H1 (cell line): ENCODE data around the gene RARRES2. TPM values are rescaled to one million over a fixed set of nuclear protein-coding genes. Genes with fewer than 3 reads are reported as not detected.

ENCODE experiments used
- CTCF ChIA-PET: fragments of 300-600 bp; sonication (Branson Sonifier 250); formaldehyde crosslinking; loops from one replicate; lab custom pipeline; 2021; ENCODE audit not compliant: partially characterized antibody; lab: Charles Lee
- POLR2A ChIA-PET: fragments of 300-600 bp; sonication (Branson Sonifier 250); formaldehyde crosslinking; loops from one replicate; lab custom pipeline; 2021; ENCODE audit warnings: inconsistent platforms; ENCODE audit not compliant: partially characterized antibody; lab: Charles Lee
- DNase-seq, 2 experiments: peaks; one replicate each; pipeline versions ENCODE4 v3.0.0 to v3.0.0-alpha.2; 2010 to 2022; ENCODE audit warnings: low spot score in 2 of 2, low read depth in 1 of 2, mixed read lengths in 1 of 2
- FAIRE-seq: peaks from 2 replicates; lab custom pipeline; 2011; peaks lifted over from hg19 to GRCh38; lab: Jason Lieb, UNC
- H2AFZ ChIP-seq: 2 replicates; pipeline ENCODE4 v1.8.1; 2012; ENCODE audit warnings: low read length, inconsistent platforms
- H2AK5ac ChIP-seq: 2 replicates; pipeline ENCODE4 v1.6.1; 2013; ENCODE audit warnings: low read depth, low read length
- H2BK120ac ChIP-seq: replicated peaks from 2 replicates; pipeline ENCODE3; 2013; ENCODE audit warnings: low read depth, low read length, inconsistent platforms
- H2BK12ac ChIP-seq: 2 replicates; pipeline ENCODE4 v1.6.1; 2013; ENCODE audit warnings: low read depth, low read length
- H2BK15ac ChIP-seq: 2 replicates; pipeline ENCODE4 v1.6.1; 2013; ENCODE audit warnings: low read length
- H2BK20ac ChIP-seq: 2 replicates; pipeline ENCODE4 v1.6.1; 2013; ENCODE audit warnings: low read length
- H2BK5ac ChIP-seq: 2 replicates; pipeline ENCODE4 v1.6.1; 2013; ENCODE audit warnings: low read depth, low read length
- H3K14ac ChIP-seq: 2 replicates; pipeline ENCODE4 v1.6.1; 2013; ENCODE audit warnings: inconsistent platforms; ENCODE audit not compliant: insufficient read length
- H3K18ac ChIP-seq: 2 replicates; pipeline ENCODE4 v1.6.1; 2013; ENCODE audit warnings: low read length; ENCODE audit errors: extremely low read depth
- H3K23ac ChIP-seq: 2 replicates; pipeline ENCODE4 v1.6.1; 2013; ENCODE audit warnings: inconsistent platforms; ENCODE audit not compliant: insufficient read length
- H3K23me2 ChIP-seq: 2 replicates; pipeline ENCODE4 v1.6.1; 2013; ENCODE audit warnings: low read depth, low read length
- H3K27ac ChIP-seq: 2 replicates; pipeline ENCODE4 v1.6.1; 2011; ENCODE audit warnings: low read depth, low read length, inconsistent platforms
- H3K27me3 ChIP-seq, 4 experiments: replicated peaks in 1 of 4; 1 replicate in 1 of 4; 2 replicates in 3 of 4; pipeline versions ENCODE4 v1.6.1 to v1.8.1; 2011 to 2013; ENCODE audit warnings: low read length in 3 of 4, mild to moderate bottlenecking in 3 of 4, inconsistent platforms in 2 of 4, mixed read lengths in 2 of 4, moderate library complexity in 1 of 4; ENCODE audit not compliant: control insufficient read depth in 3 of 4, insufficient read depth in 3 of 4; ENCODE audit errors: extremely low read depth in 1 of 4
- H3K36me3 ChIP-seq, 4 experiments: 2 replicates each; pipeline versions ENCODE4 v1.6.1 to v1.8.1; 2011 to 2013; ENCODE audit warnings: mild to moderate bottlenecking in 4 of 4, low read length in 3 of 4, moderate library complexity in 2 of 4, control low read depth in 1 of 4, inconsistent platforms in 1 of 4; ENCODE audit not compliant: insufficient read depth in 4 of 4, control insufficient read depth in 2 of 4
- H3K4ac ChIP-seq: replicated peaks from 2 replicates; pipeline ENCODE3; 2013; ENCODE audit warnings: low read length, low read depth, mixed read lengths, inconsistent platforms; ENCODE audit not compliant: insufficient read length
- H3K4me1 ChIP-seq, 4 experiments: replicated peaks in 1 of 4; 1 replicate in 1 of 4; 2 replicates in 3 of 4; pipeline versions ENCODE4 v1.6.1 to v1.8.1; 2011 to 2013; ENCODE audit warnings: low read length in 3 of 4, inconsistent platforms in 2 of 4, mixed read lengths in 1 of 4; ENCODE audit not compliant: insufficient read depth in 4 of 4, control insufficient read depth in 3 of 4
- H3K4me2 ChIP-seq, 2 experiments: 2 replicates each; pipeline versions ENCODE4 v1.6.1 to v1.8.1; 2011 to 2013; ENCODE audit warnings: low read depth in 2 of 2, low read length in 2 of 2, control low read depth in 1 of 2, inconsistent platforms in 1 of 2, mild to moderate bottlenecking in 1 of 2; ENCODE audit not compliant: insufficient read depth in 1 of 2
- H3K4me3 ChIP-seq, 4 experiments: fragments of 200-600, 300-600 bp in 1 of 4; sonication (generic), shearing (Covaris generic), sonication (Bioruptor Twin) in 1 of 4; 2 replicates each; pipeline versions ENCODE4 v1.5.1 to v1.8.1; 2011 to 2016; ENCODE audit warnings: low read length in 4 of 4, low read depth in 3 of 4, control low read depth in 2 of 4, inconsistent platforms in 2 of 4, mild to moderate bottlenecking in 2 of 4, mixed read lengths in 1 of 4, moderate library complexity in 1 of 4; ENCODE audit not compliant: insufficient read depth in 2 of 4; ENCODE audit errors: extremely low read depth in 1 of 4
- H3K56ac ChIP-seq: replicated peaks from 2 replicates; pipeline ENCODE3; 2013; ENCODE audit warnings: low read depth, mild to moderate bottlenecking, mixed read lengths, low read length, inconsistent platforms; ENCODE audit not compliant: insufficient read length
- H3K79me1 ChIP-seq: 2 replicates; pipeline ENCODE4 v1.6.1; 2013; ENCODE audit warnings: low read depth, low read length, control low read depth
- H3K79me2 ChIP-seq, 2 experiments: 2 replicates each; pipeline versions ENCODE4 v1.6.1 to v1.8.1; 2012 to 2013; ENCODE audit warnings: low read length in 2 of 2, mild to moderate bottlenecking in 2 of 2, inconsistent platforms in 1 of 2; ENCODE audit not compliant: insufficient read depth in 2 of 2, control insufficient read depth in 1 of 2
- H3K9ac ChIP-seq, 4 experiments: replicated peaks in 1 of 4; 1 replicate in 1 of 4; 2 replicates in 3 of 4; pipeline versions ENCODE4 v1.6.1 to v1.8.1; 2011 to 2013; ENCODE audit warnings: low read depth in 3 of 4, low read length in 3 of 4, control low read depth in 2 of 4, mild to moderate bottlenecking in 2 of 4, moderate library complexity in 2 of 4, inconsistent platforms in 1 of 4; ENCODE audit errors: extremely low read depth in 1 of 4
- H3K9me3 ChIP-seq, 2 experiments: 2 replicates each; pipeline versions ENCODE4 v1.6.1 to v1.8.1; 2012 to 2013; ENCODE audit warnings: mild to moderate bottlenecking in 2 of 2, moderate library complexity in 2 of 2, control low read depth in 1 of 2, inconsistent platforms in 1 of 2, low read depth in 1 of 2, low read length in 1 of 2, mixed read lengths in 1 of 2; ENCODE audit not compliant: insufficient read depth in 2 of 2
- H4K20me1 ChIP-seq, 2 experiments: replicated peaks in 1 of 2; 2 replicates each; pipeline versions ENCODE3 to v1.8.1; 2011 to 2013; ENCODE audit warnings: inconsistent platforms in 2 of 2, low read length in 2 of 2, mild to moderate bottlenecking in 1 of 2; ENCODE audit not compliant: insufficient read depth in 2 of 2, control insufficient read depth in 1 of 2
- H4K5ac ChIP-seq: 2 replicates; pipeline ENCODE4 v1.6.1; 2013; ENCODE audit warnings: low read length, low read depth, mixed read lengths, inconsistent platforms; ENCODE audit not compliant: insufficient read length
- H4K8ac ChIP-seq: 2 replicates; pipeline ENCODE4 v1.8.0; 2013; ENCODE audit warnings: mild to moderate bottlenecking, moderate library complexity, low read length, inconsistent platforms; ENCODE audit not compliant: insufficient read depth; ENCODE audit errors: extremely low read depth
- H4K91ac ChIP-seq: replicated peaks from 2 replicates; pipeline ENCODE3; 2013; ENCODE audit warnings: low read length, mixed read lengths, inconsistent platforms; ENCODE audit not compliant: insufficient read length
- CBX5 ChIP-seq: fragments of 300-800, 300-1000 bp; sonication (generic); IDR thresholded peaks from 2 replicates; pipeline ENCODE4 v1.7.1; 2016; ENCODE audit warnings: antibody characterized with exemption, low read length, low read depth
- EP300 ChIP-seq, 2 experiments: IDR thresholded peaks; 1 replicate in 1 of 2; 2 replicates in 1 of 2; pipeline ENCODE4 v1.6.1; 2011 to 2012; ENCODE audit warnings: low read depth in 2 of 2, low read length in 2 of 2, mild to moderate bottlenecking in 2 of 2, borderline replicate concordance in 1 of 2, inconsistent platforms in 1 of 2, moderate library complexity in 1 of 2
- EZH2 ChIP-seq: fragments of 200-600 bp; sonication (generic); IDR thresholded peaks from 2 replicates; pipeline ENCODE4 v1.7.1; 2012; ENCODE audit warnings: low read depth, mild to moderate bottlenecking, moderate library complexity, low read length, inconsistent platforms; ENCODE audit not compliant: severe bottlenecking
- FOSL1 ChIP-seq: IDR thresholded peaks from 2 replicates; pipeline ENCODE4 v1.6.1; 2011; ENCODE audit warnings: mild to moderate bottlenecking, low read depth, low read length, moderate library complexity; ENCODE audit not compliant: insufficient read depth
- JUN ChIP-seq: IDR thresholded peaks from 2 replicates; pipeline ENCODE4 v1.6.1; 2011; ENCODE audit warnings: low read depth, mild to moderate bottlenecking, improper control_type of control experiment, low read length
- NRF1 ChIP-seq: IDR thresholded peaks from 2 replicates; pipeline ENCODE4 v1.6.1; 2011; ENCODE audit warnings: mild to moderate bottlenecking, low read depth, low read length, improper control_type of control experiment
- RAD21 ChIP-seq, 2 experiments: IDR thresholded peaks in 1 of 2; conservative IDR thresholded peaks in 1 of 2; 2 replicates each; pipeline ENCODE4 v1.6.1; 2011; ENCODE audit warnings: low read depth in 2 of 2, low read length in 2 of 2, improper control_type of control experiment in 1 of 2, inconsistent platforms in 1 of 2, mild to moderate bottlenecking in 1 of 2, moderate library complexity in 1 of 2
- SP1 ChIP-seq: IDR thresholded peaks from 2 replicates; pipeline ENCODE4 v1.6.1; 2011; ENCODE audit warnings: low read depth, low read length
- SP4 ChIP-seq: IDR thresholded peaks from 2 replicates; pipeline ENCODE4 v1.6.1; 2012; ENCODE audit warnings: low read length, inconsistent platforms
- WGBS, 2 experiments: shearing (Covaris generic) in 1 of 2; methylation state at CpG; one replicate each; pipeline versions ENCODE4 v1.1.6 to v1.1.7; 2013 to 2015; ENCODE audit warnings: low lambda C conversion rate in 2 of 2, mixed read lengths in 2 of 2, inconsistent platforms in 1 of 2, low coverage in 1 of 2, missing lambda C conversion rate in 1 of 2; ENCODE audit not compliant: insufficient replicate concordance in 2 of 2, insufficient coverage in 1 of 2, insufficient read length in 1 of 2; ENCODE audit errors: extremely low coverage in 1 of 2, missing lambda C conversion rate in 1 of 2; 5-methylcytosine and 5-hydroxymethylcytosine counted together
- polyA plus RNA-seq, 7 experiments: library from polyadenylated mRNA; depleted of rRNA in 3 of 7; stranded (reverse) in 5 of 7; unstranded in 2 of 7; fragments of >200 nt in 5 of 7; fragments of 200-250 nt in 2 of 7; gene quantifications; 1 replicate in 5 of 7; 2 replicates in 1 of 7; 4 replicates in 1 of 7; pipeline versions ENCODE4 v1.2.1 to v1.2.3, GENCODE V29; 2011 to 2013; ENCODE audit warnings: missing spikeins in 2 of 7, mixed read lengths in 2 of 7
- total RNA-seq: library from RNA; stranded (reverse); fragmentation: NEBNext Ultra II Directional; extraction: Animal tissue kit (Norgen Biotek cat#: 25700); gene quantifications from 2 replicates; pipeline ENCODE4 v1.2.1, GENCODE V29; 2021
- TF ChIP-seq, protein P1 (sequence below): IDR thresholded peaks from 2 replicates; pipeline ENCODE4 v1.6.1; 2011; ENCODE audit warnings: low read depth, mild to moderate bottlenecking, low read length; ENCODE audit not compliant: insufficient read depth

The RARRES2 gene
- total and polyA plus RNA-seq, 2 of the 8 experiments (the other 6 are each of a cell fraction or from before 2014, with no cell fraction given) = 254 to 441 TPM

DNA sequence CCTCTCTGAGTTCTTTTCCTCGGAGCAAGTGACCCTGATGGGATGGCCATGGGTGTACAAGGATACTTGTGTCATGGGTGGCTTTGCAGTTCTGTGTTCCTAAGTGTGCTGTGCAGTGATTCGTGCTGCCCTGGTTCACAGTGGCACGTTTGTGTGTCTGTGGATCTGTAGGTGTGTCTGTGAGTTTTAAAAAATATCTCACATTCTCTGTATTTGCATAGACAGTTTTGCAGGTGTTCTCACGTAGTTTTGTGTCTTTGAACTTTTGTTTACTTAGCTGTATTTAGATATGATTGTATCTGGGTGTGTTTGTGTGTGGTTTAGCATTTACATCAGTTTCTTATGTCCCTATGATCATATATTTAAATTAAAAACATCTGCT lies 41.4 kb upstream of the RARRES2 start:
- peak overlapping the region; percentile 70 for H4K91ac ChIP-seq
- peaks cover 0 to 68% of the 10 kb centered on the region in 2 experiments for H3K79me2 ChIP-seq
- H3K27me3 ChIP-seq = no peaks in the 10 kb centered on the region
- DNase-seq (no peak), FAIRE-seq (no peak)
- peak overlapping the region; percentile 32 for H4K5ac ChIP-seq
- H3K9ac ChIP-seq = no peak overlapping the region
- peak overlapping the region; percentile 98; the same call in 1 of the 2 replicates for H2BK20ac ChIP-seq
- H3K4me1 ChIP-seq = peaks cover 29 to 58% (median 45%) of the 10 kb centered on the region in 4 experiments
- H2AK5ac ChIP-seq = peak overlapping the region; percentile 66; the same call in 1 of the 2 replicates
- peaks cover 18% of the 10 kb centered on the region for H3K79me1 ChIP-seq
- H3K36me3 ChIP-seq = peaks cover 0 to 16% (median 0%) of the 10 kb centered on the region in 4 experiments; a peak in 2 of 8 replicates
- H3K56ac ChIP-seq = no peak overlapping the region
- no peaks in the 10 kb centered on the region for H3K9me3 ChIP-seq
- H3K4ac ChIP-seq = no peak overlapping the region
- peak overlapping the region; percentile 87; the same call in 1 of the 2 replicates for H2BK12ac ChIP-seq
- H3K4me3 ChIP-seq = peak overlapping the region in 1 of 4 experiments; percentile 34; a peak in 1 of 8 replicates
- 0 out of 2 replicates have a peak overlapping the region, but pooled peaks have one; percentile 54 for H3K18ac ChIP-seq
- peak overlapping the region; percentile 77 for H2BK120ac ChIP-seq
- peak overlapping the region; percentile 20; the same call in 1 of the 2 replicates for H3K27ac ChIP-seq
- H2AFZ ChIP-seq = no peak overlapping the region
- H3K23ac ChIP-seq = no peak overlapping the region
- peak overlapping the region; percentile 92; the same call in 1 of the 2 replicates for H2BK15ac ChIP-seq
- ChIA-PET CTCF (interaction anchor here (0.6 to 2.4 kb wide), 6 partner anchors 9 to 721 kb away, joined by 3 to 9 read pairs (median 4); no protein-coding TSS in a partner anchor), POLR2A (interaction anchor here (1.0 to 9.0 kb wide), 4 partner anchors 9 to 48 kb away, joined by 3 to 170 read pairs (median 60); partner anchors contain the start of gene REPIN1)
- H2BK5ac ChIP-seq = peak overlapping the region; percentile 85; the same call in 1 of the 2 replicates
- no peak overlapping the region for H4K8ac ChIP-seq
- 86% methylated on average over 4 of the region's 4 CpGs; no CpG with 5 or more reads in 1 of the 2 experiments for WGBS, 2 experiments
- peaks cover 11% of the 10 kb centered on the region for H3K23me2 ChIP-seq
- no peaks in the 10 kb centered on the region for H4K20me1 ChIP-seq
- H3K14ac ChIP-seq = no peak overlapping the region
- H3K4me2 ChIP-seq = peak overlapping the region in 1 of 2 experiments; percentile 94; a peak in 1 of 4 replicates
- TF ChIP-seq, protein P1, sequence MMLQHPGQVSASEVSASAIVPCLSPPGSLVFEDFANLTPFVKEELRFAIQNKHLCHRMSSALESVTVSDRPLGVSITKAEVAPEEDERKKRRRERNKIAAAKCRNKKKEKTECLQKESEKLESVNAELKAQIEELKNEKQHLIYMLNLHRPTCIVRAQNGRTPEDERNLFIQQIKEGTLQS = no peak
- TF ChIP-seq SP1 = no peak
- TF ChIP-seq EP300 (IDR thresholded peaks at IDR 0.05; ENCODE audit: borderline replicate concordance in 1 of 2, low read depth in 2 of 2, low read length in 2 of 2) = no peak
- no peak for TF ChIP-seq CBX5
- TF ChIP-seq RAD21 (IDR thresholded peaks at IDR 0.05 in 1 of 2, conservative IDR thresholded peaks at IDR 0.05 in 1 of 2; ENCODE audit: low read depth in 2 of 2, low read length in 2 of 2) = no peak
- no peak for TF ChIP-seq EZH2
- TF ChIP-seq NRF1 = no peak
- no peak for TF ChIP-seq JUN
- TF ChIP-seq SP4 = no peak
- TF ChIP-seq FOSL1 = no peak
